Stomach (tissue), 4 donors: ENCODE measurements around the gene TNFSF18.

Experiments used
- CTCF ChIP-seq, 7 experiments: fragments of 450-650 bp in 4 of 7; fragments of 200-600 bp in 3 of 7; sonication (generic) in 3 of 7; IDR thresholded peaks; one replicate each; pipeline ENCODE4 v1.5.1; 2016 to 2019; ENCODE audit warnings: antibody characterized with exemption in 7 of 7, control low read depth in 2 of 7, mild to moderate bottlenecking in 1 of 7
- EP300 ChIP-seq: sonication (generic); formaldehyde crosslinking; IDR thresholded peaks from one replicate; pipeline ENCODE4 v1.6.1; 2017; ENCODE audit warnings: antibody characterized with exemption
- POLR2A ChIP-seq, 4 donors: fragments of 450-650 bp; IDR thresholded peaks; one replicate each; pipeline ENCODE4 v1.6.1; 2016; ENCODE audit warnings: antibody characterized with exemption in 4 of 4, control low read depth in 2 of 4, mild to moderate bottlenecking in 1 of 4, moderate library complexity in 1 of 4

GRCh38 chr1:173093691-173094445, 43.1 kb upstream of the TNFSF18 start:
- no peak for TF ChIP-seq POLR2A (IDR thresholded peaks at IDR 0.05)
- TF ChIP-seq CTCF (IDR thresholded peaks at IDR 0.05), result no peak
- TF ChIP-seq EP300, result no peak
